Hepatocyte (in vitro differentiated cells): ENCODE measurements around the gene R3HDML.

Experiments used
- CTCF ChIP-seq: fragments of 200-600 bp; sonication (generic); IDR thresholded peaks from 2 replicates; pipeline ENCODE4 v1.5.1; 2016; ENCODE audit warnings: antibody characterized with exemption, mild to moderate bottlenecking; ENCODE audit not compliant: poor library complexity
- EZH2phosphoT487 ChIP-seq: fragments of 200-600 bp; sonication (generic); IDR thresholded peaks from one replicate; pipeline ENCODE4 v1.6.1; 2018; ENCODE audit warnings: antibody characterized with exemption, mild to moderate bottlenecking, low read depth, moderate library complexity; ENCODE audit not compliant: unreplicated experiment, severe bottlenecking

- TF ChIP-seq CTCF (no peak), EZH2phosphoT487 (no peak)
These were observed 39.1 kb upstream of the R3HDML start for GRCh38 chr20:44297721-44298120.
